ENCODE measurements around the gene CACNA1A.
A peak's percentile ranks its signal among the peaks of the same experiment; 100 is the strongest.
"Not testable (repeated sequence)": the region's sequence is repeated elsewhere in the genome, so short reads cannot be mapped to it uniquely, and the experiment has no call there.

Gene CACNA1A

GRCh38 chr19:13492128-13492527 lies 14.2 kb downstream of the CACNA1A start:
- DNase-seq = no peak

- DNase-seq = no peak
These were observed 18.3 kb downstream of the CACNA1A start for GRCh38 chr19:13487985-13488384.

- DNase-seq = no peak
These were observed 22.1 kb downstream of the CACNA1A start for GRCh38 chr19:13484166-13484565.

GRCh38 chr19:13483215-13483614 lies 23.1 kb downstream of the CACNA1A start:
- no peak for DNase-seq

GRCh38 chr19:13478576-13478975 lies 27.7 kb downstream of the CACNA1A start:
- DNase-seq = no peak

GRCh38 chr19:13476071-13476470 lies 30.2 kb downstream of the CACNA1A start:
- DNase-seq = no peak

- DNase-seq = no peak
These were observed 31.2 kb downstream of the CACNA1A start for GRCh38 chr19:13475044-13475443.

- no peak for DNase-seq
These were observed 39.6 kb downstream of the CACNA1A start for GRCh38 chr19:13466697-13467096.

GRCh38 chr19:13463296-13463695 lies 43.0 kb downstream of the CACNA1A start:
- no peak for DNase-seq

- peak; percentile 54 for DNase-seq
These were observed 44.7 kb downstream of the CACNA1A start for GRCh38 chr19:13461536-13461935.

GRCh38 chr19:13460045-13460444 lies 46.2 kb downstream of the CACNA1A start:
- peak; percentile 48 for DNase-seq

- DNase-seq = peak; percentile 47
These were observed 46.9 kb downstream of the CACNA1A start for GRCh38 chr19:13459351-13459750.

GRCh38 chr19:13451434-13451995 lies 54.8 kb downstream of the CACNA1A start:
- DNase-seq = no peak

GRCh38 chr19:13447978-13448377 lies 58.3 kb downstream of the CACNA1A start:
- DNase-seq = no peak

GRCh38 chr19:13441810-13442512 lies 64.3 kb downstream of the CACNA1A start:
- DNase-seq = no peak

GRCh38 chr19:13437919-13438618 lies 68.2 kb downstream of the CACNA1A start:
- DNase-seq = no peak

GRCh38 chr19:13436352-13436751 lies 69.9 kb downstream of the CACNA1A start:
- DNase-seq = no peak

GRCh38 chr19:13430790-13431582 lies 75.3 kb downstream of the CACNA1A start:
- no peak for DNase-seq

GRCh38 chr19:13429563-13429962 lies 76.7 kb downstream of the CACNA1A start:
- DNase-seq = no peak

- no peak for DNase-seq
These were observed 77.9 kb downstream of the CACNA1A start for GRCh38 chr19:13428352-13428751.

- DNase-seq = no peak
These were observed 78.8 kb downstream of the CACNA1A start for GRCh38 chr19:13427273-13428051.

- not testable (repeated sequence) for DNase-seq
These were observed 80.4 kb downstream of the CACNA1A start for GRCh38 chr19:13425875-13426274.

GRCh38 chr19:13425151-13425550 lies 81.1 kb downstream of the CACNA1A start:
- DNase-seq = no peak
